Endothelial cell of umbilical vein (primary cell): Measurements from ENCODE around the gene MEX3C. TPM values are rescaled to one million over a fixed set of nuclear protein-coding genes. Genes with fewer than 3 reads are reported as not detected.

Source experiments
- BruUV-seq: library from RNA; stranded (reverse); fragments of 400-500 nt; replicated peaks from 2 replicates; lab custom pipeline; 2021; lab: Mats Ljungman, UMichigan
- CTCF ChIA-PET: fragments of 300-600, 350-600 bp; sonication (Branson Sonifier 250); formaldehyde crosslinking; loops from one replicate; lab custom pipeline; 2021; ENCODE audit warnings: antibody characterized with exemption, inconsistent platforms; lab: Charles Lee
- POLR2A ChIA-PET: fragments of 300-600, 350-600 bp; sonication (Branson Sonifier 250); formaldehyde crosslinking; loops from one replicate; lab custom pipeline; 2021; ENCODE audit warnings: antibody characterized with exemption, inconsistent platforms; lab: Charles Lee
- DNase-seq: peaks from one replicate; pipeline ENCODE4 v3.0.0-alpha.2; 2011; ENCODE audit warnings: low read depth, low spot score
- FAIRE-seq: peaks from 2 replicates; lab custom pipeline; 2011; peaks lifted over from hg19 to GRCh38; lab: Jason Lieb, UNC
- H2AFZ ChIP-seq: 2 replicates; pipeline ENCODE4 v1.6.0; 2012; ENCODE audit warnings: low read depth, low read length, control low read depth, inconsistent platforms
- H3K27ac ChIP-seq: 2 replicates; pipeline ENCODE4 v1.5.1; 2011; ENCODE audit warnings: low read depth, mild to moderate bottlenecking, control low read depth, low read length, moderate library complexity; ENCODE audit not compliant: insufficient read depth
- H3K27me3 ChIP-seq, 2 experiments: 2 replicates each; pipeline versions ENCODE4 v1.6.0 to v1.6.1; 2011; ENCODE audit warnings: low read length in 2 of 2, mixed read lengths in 1 of 2; ENCODE audit not compliant: control insufficient read depth in 2 of 2, insufficient read depth in 2 of 2
- H3K36me3 ChIP-seq, 2 experiments: 2 replicates in 1 of 2; 3 replicates in 1 of 2; pipeline ENCODE4 v1.5.1; 2011; ENCODE audit warnings: low read length in 2 of 2, mild to moderate bottlenecking in 1 of 2, moderate library complexity in 1 of 2; ENCODE audit not compliant: control insufficient read depth in 2 of 2, insufficient read depth in 2 of 2; ENCODE audit errors: extremely low read depth in 1 of 2
- H3K4me1 ChIP-seq: 3 replicates; pipeline ENCODE4 v1.5.1; 2011; ENCODE audit warnings: mild to moderate bottlenecking, low read length; ENCODE audit not compliant: control insufficient read depth, insufficient read depth; ENCODE audit errors: extremely low read depth
- H3K4me2 ChIP-seq: 2 replicates; pipeline ENCODE4 v1.6.1; 2011; ENCODE audit warnings: low read length, control low read depth, mixed read lengths; ENCODE audit not compliant: insufficient read depth
- H3K4me3 ChIP-seq, 3 experiments: fragments of 200-600 bp in 1 of 3; sonication (generic), shearing (Covaris generic) in 1 of 3; replicated peaks in 1 of 3; 2 replicates each; pipeline ENCODE4 v1.5.1; 2011 to 2016; ENCODE audit warnings: control low read depth in 3 of 3, low read length in 3 of 3, mild to moderate bottlenecking in 2 of 3, inconsistent platforms in 1 of 3, low read depth in 1 of 3, moderate library complexity in 1 of 3; ENCODE audit not compliant: insufficient read depth in 1 of 3
- H3K79me2 ChIP-seq: 2 replicates; pipeline ENCODE4 v1.6.0; 2012; ENCODE audit warnings: low read length, inconsistent platforms; ENCODE audit not compliant: control insufficient read depth, insufficient read depth
- H3K9ac ChIP-seq: replicated peaks from 2 replicates; pipeline ENCODE3; 2011; ENCODE audit warnings: low read length, control low read depth; ENCODE audit not compliant: insufficient read depth; ENCODE audit errors: extremely low read depth
- H3K9me1 ChIP-seq: replicated peaks from 3 replicates; pipeline ENCODE4 v1.6.0; 2011; ENCODE audit warnings: mild to moderate bottlenecking, low read length; ENCODE audit not compliant: control insufficient read depth, insufficient read depth; ENCODE audit errors: extremely low read depth
- H3K9me3 ChIP-seq: replicated peaks from 2 replicates; pipeline ENCODE4 v1.5.1; 2012; ENCODE audit warnings: low read length, inconsistent platforms; ENCODE audit not compliant: control insufficient read depth, insufficient read depth
- H4K20me1 ChIP-seq: replicated peaks from 2 replicates; pipeline ENCODE3; 2011; ENCODE audit warnings: mild to moderate bottlenecking, low read length; ENCODE audit not compliant: control insufficient read depth, insufficient read depth; ENCODE audit errors: extremely low read depth
- CTCF ChIP-seq, 2 donors: IDR thresholded peaks; 1 replicate in 1 of 2; 2 replicates in 1 of 2; pipeline ENCODE4 v1.5.1; 2011; ENCODE audit warnings: low read length in 2 of 2, mild to moderate bottlenecking in 2 of 2, moderate library complexity in 2 of 2, control low read depth in 1 of 2, inconsistent platforms in 1 of 2, low read depth in 1 of 2; ENCODE audit not compliant: insufficient read depth in 1 of 2; ENCODE audit errors: extremely low read depth in 1 of 2
- EZH2 ChIP-seq: IDR thresholded peaks from 2 replicates; pipeline ENCODE4 v1.6.1; 2012; ENCODE audit warnings: borderline replicate concordance, low read depth, mild to moderate bottlenecking, moderate library complexity, low read length, inconsistent platforms; ENCODE audit not compliant: severe bottlenecking
- FOS ChIP-seq: IDR thresholded peaks from 2 replicates; pipeline ENCODE4 v1.6.1; 2011; ENCODE audit warnings: mild to moderate bottlenecking, low read length, moderate library complexity, borderline replicate concordance; ENCODE audit not compliant: insufficient read depth
- GATA2 ChIP-seq: IDR thresholded peaks from 2 replicates; pipeline ENCODE4 v1.7.0; 2011; ENCODE audit warnings: low read depth, mild to moderate bottlenecking, moderate library complexity, mixed read lengths, low read length; ENCODE audit not compliant: insufficient read length, insufficient read depth
- JUN ChIP-seq: IDR thresholded peaks from 2 replicates; pipeline ENCODE4 v1.6.1; 2011; ENCODE audit warnings: borderline replicate concordance, low read depth; ENCODE audit not compliant: insufficient read length, insufficient read depth
- MAX ChIP-seq: IDR thresholded peaks from 2 replicates; pipeline ENCODE4 v1.6.1; 2011; ENCODE audit not compliant: insufficient read depth, insufficient read length
- MYC ChIP-seq: IDR thresholded peaks from one replicate; pipeline ENCODE4 v1.6.1; 2011; ENCODE audit warnings: mild to moderate bottlenecking, low read depth, low read length
- POLR2A ChIP-seq: IDR thresholded peaks from 2 replicates; pipeline ENCODE4 v1.6.1; 2012; ENCODE audit warnings: low read depth, mild to moderate bottlenecking, control low read depth, low read length
- POLR2AphosphoS5 ChIP-seq: IDR thresholded peaks from 2 replicates; pipeline ENCODE4 v1.6.1; 2012; ENCODE audit warnings: low read depth, mild to moderate bottlenecking, control low read depth, low read length, moderate library complexity; ENCODE audit not compliant: insufficient read depth
- dilution Hi-C: fragments of 300-500 bp; cut with MboI; formaldehyde crosslinking; loops from one replicate; pipeline ENCODE4 v1.15.0; 2019; ENCODE audit warnings: low sequenced_read_pairs; ENCODE audit not compliant: extremely low pct_ligation_motif_present
- intact Hi-C: fragments of 100-400 bp; cut with micrococcal nuclease; formaldehyde crosslinking; loops from one replicate; pipeline ENCODE4 v1.10.0; 2022
- polyA plus RNA-seq, 4 experiments: library from polyadenylated mRNA; depleted of rRNA in 3 of 4; stranded (reverse) in 3 of 4; unstranded in 1 of 4; fragments of >200 nt; gene quantifications; 2 replicates each; pipeline versions ENCODE4 v1.2.1 to v1.2.3, GENCODE V29; 2011 to 2012; ENCODE audit warnings: missing spikeins in 1 of 4
- total RNA-seq: library from RNA; stranded (reverse); gene quantifications from 2 replicates; pipeline ENCODE4 v1.2.3, GENCODE V29; 2021

Gene MEX3C
- total and polyA plus RNA-seq, 2 donors (not counting 3 experiments of a cell fraction or from before 2014, with no cell fraction given), result 23.4 to 45.7 TPM

- H3K4me1 ChIP-seq, result peaks cover 36% of the 10 kb centered on the region
- ChIA-PET CTCF (interaction anchor here (0.9 to 1.7 kb wide), 2 partner anchors 9 to 86 kb away, joined by 3 to 6 read pairs; no protein-coding TSS in a partner anchor), POLR2A (interaction anchor here (0.8 kb wide), 1 partner anchor 9 kb away, joined by 4 read pairs; no protein-coding TSS in a partner anchor)
- no peak for TF ChIP-seq MAX
- no peak for TF ChIP-seq EZH2
- TF ChIP-seq POLR2AphosphoS5, result no peak
- no peak for TF ChIP-seq CTCF (IDR thresholded peaks at IDR 0.05; ENCODE audit: extremely low read depth in 1 of 2, insufficient read depth in 1 of 2, low read depth in 1 of 2, low read length in 2 of 2)
- TF ChIP-seq POLR2A, result no peak
- TF ChIP-seq FOS, result no peak
- TF ChIP-seq GATA2, result no peak
- TF ChIP-seq MYC, result no peak
- no peak for TF ChIP-seq JUN
- peak overlapping the region; percentile 52 for H2AFZ ChIP-seq
- DNase-seq (no peak), FAIRE-seq (no peak)
- H3K9me1 ChIP-seq, result peaks cover 3% of the 10 kb centered on the region
- H3K4me3 ChIP-seq, result peak overlapping the region; percentile 65 to 95 (median 95)
- no peaks in the 10 kb centered on the region for H3K9me3 ChIP-seq
- BruUV-seq, result TSS peak; percentile 86
- peak overlapping the region; percentile 97 for H3K4me2 ChIP-seq
- intact Hi-C loops (loop anchor here (5.0 kb wide), 5 partner anchors 114 to 914 kb away; partner anchors contain the start of genes MBD1, SKA1 and SMAD4), dilution Hi-C loops (no loop called here)
- peaks cover 13% of the 10 kb centered on the region for H4K20me1 ChIP-seq
- H3K36me3 ChIP-seq, result no peaks in the 10 kb centered on the region
- H3K79me2 ChIP-seq, result peaks cover 56% of the 10 kb centered on the region
- H3K9ac ChIP-seq, result peak overlapping the region; percentile 98
- H3K27ac ChIP-seq, result peak overlapping the region; percentile 91
- H3K27me3 ChIP-seq, result no peaks in the 10 kb centered on the region
Measured at GRCh38 chr18:51196118-51196810, 1.2 kb downstream of the MEX3C start.
